HepG2 (cell line): ENCODE measurements around the gene KCNH1.
"Not testable (repeated sequence)": the region's sequence is repeated elsewhere in the genome, so short reads cannot be mapped to it uniquely, and the experiment has no call there.

Experiments used
- ARHGAP35 ChIP-seq: sonication (generic); formaldehyde crosslinking; IDR thresholded peaks from 2 replicates; pipeline ENCODE4 v1.9.0; 2022; ENCODE audit warnings: mild to moderate bottlenecking, inconsistent platforms, moderate library complexity, missing genetic modification reagents, borderline replicate concordance
- ARID3A ChIP-seq: IDR thresholded peaks from 2 replicates; pipeline ENCODE4 v1.6.1; 2012; ENCODE audit warnings: low read depth, low read length, improper control_type of control experiment
- CTCF ChIP-seq: sonication (generic); formaldehyde crosslinking; IDR thresholded peaks from 2 replicates; pipeline ENCODE4 v1.5.0; 2020; ENCODE audit warnings: mild to moderate bottlenecking, missing genetic modification reagents, moderate library complexity
- HNF4A ChIP-seq: sonication (generic); formaldehyde crosslinking; IDR thresholded peaks from 2 replicates; pipeline ENCODE4 v1.4.0; 2020; ENCODE audit warnings: missing genetic modification reagents
- MZF1 ChIP-seq: sonication (generic); formaldehyde crosslinking; IDR thresholded peaks from 2 replicates; pipeline ENCODE4 v1.8.1; 2023; ENCODE audit warnings: mild to moderate bottlenecking, missing genetic modification reagents, borderline replicate concordance
- NFE2L1 ChIP-seq: sonication (generic); formaldehyde crosslinking; IDR thresholded peaks from 2 replicates; pipeline ENCODE4 v1.4.0; 2020; ENCODE audit warnings: missing genetic modification reagents, mild to moderate bottlenecking, borderline replicate concordance
- NFYC ChIP-seq: IDR thresholded peaks from 2 replicates; pipeline ENCODE4 v1.6.1; 2016; ENCODE audit warnings: missing genetic modification reagents, missing compliant biosample characterization
- POLR2A ChIP-seq, 2 experiments: IDR thresholded peaks; 2 replicates each; pipeline ENCODE4 v1.6.1; 2011; ENCODE audit warnings: low read depth in 2 of 2, low read length in 2 of 2, mild to moderate bottlenecking in 1 of 2, moderate library complexity in 1 of 2; ENCODE audit not compliant: insufficient read depth in 1 of 2
- SYNCRIP ChIP-seq: fragments of 200-400 bp; formaldehyde crosslinking; IDR thresholded peaks from 2 replicates; pipeline ENCODE4 v1.6.1; 2018; ENCODE audit warnings: mild to moderate bottlenecking, low read depth, low read length; ENCODE audit not compliant: insufficient read depth
- TBX2 ChIP-seq: sonication (generic); formaldehyde crosslinking; IDR thresholded peaks from 2 replicates; pipeline ENCODE4 v1.5.0; 2020; ENCODE audit warnings: missing genetic modification reagents, mild to moderate bottlenecking, borderline replicate concordance
- ZKSCAN5 ChIP-seq: sonication (generic); formaldehyde crosslinking; IDR thresholded peaks from 2 replicates; pipeline ENCODE4 v1.5.1; 2020; ENCODE audit warnings: mild to moderate bottlenecking, missing genetic modification reagents
- TF ChIP-seq, protein P1 (sequence below): IDR thresholded peaks from 2 replicates; pipeline ENCODE4 v1.6.1; 2018; ENCODE audit warnings: missing genetic modification reagents

DNA sequence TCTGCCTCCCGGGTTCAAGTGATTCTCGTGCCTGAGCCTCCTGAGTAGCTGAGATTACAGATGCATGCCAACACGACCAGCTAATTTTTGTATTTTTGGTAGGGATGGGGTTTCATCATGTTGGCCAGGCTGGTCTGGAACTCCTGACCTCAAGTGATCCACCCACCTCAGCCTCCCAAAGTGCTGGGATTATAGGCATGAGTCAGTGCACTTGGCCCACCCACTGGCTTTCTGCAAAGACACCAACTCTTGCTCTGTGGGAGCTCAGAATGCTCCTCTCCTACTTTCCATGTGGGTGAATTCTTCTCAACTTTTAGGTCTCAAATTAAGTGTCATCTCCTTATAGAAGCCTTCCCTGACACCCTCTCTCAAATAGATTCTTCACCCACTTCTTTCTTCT, 92.1 kb downstream of the KCNH1 start:
- TF ChIP-seq POLR2A (IDR thresholded peaks at IDR 0.05; ENCODE audit: insufficient read depth in 1 of 2, low read depth in 2 of 2, low read length in 2 of 2); TBX2 (CRISPR knock-in tag); ARHGAP35 (CRISPR knock-in tag); ARID3A; NFYC; CTCF (CRISPR knock-in tag); ZKSCAN5; NFE2L1 (CRISPR knock-in tag); SYNCRIP; HNF4A (CRISPR knock-in tag); MZF1 (CRISPR knock-in tag): not testable (repeated sequence)
- TF ChIP-seq, protein P1, sequence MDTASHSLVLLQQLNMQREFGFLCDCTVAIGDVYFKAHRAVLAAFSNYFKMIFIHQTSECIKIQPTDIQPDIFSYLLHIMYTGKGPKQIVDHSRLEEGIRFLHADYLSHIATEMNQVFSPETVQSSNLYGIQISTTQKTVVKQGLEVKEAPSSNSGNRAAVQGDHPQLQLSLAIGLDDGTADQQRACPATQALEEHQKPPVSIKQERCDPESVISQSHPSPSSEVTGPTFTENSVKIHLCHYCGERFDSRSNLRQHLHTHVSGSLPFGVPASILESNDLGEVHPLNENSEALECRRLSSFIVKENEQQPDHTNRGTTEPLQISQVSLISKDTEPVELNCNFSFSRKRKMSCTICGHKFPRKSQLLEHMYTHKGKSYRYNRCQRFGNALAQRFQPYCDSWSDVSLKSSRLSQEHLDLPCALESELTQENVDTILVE = not testable (repeated sequence)
